SU-DHL-6 (cell line): ENCODE data around the gene HS6ST3.

Experiments
- H2AFZ ChIP-seq: fragments of 200-600 bp; sonication (generic); 2 replicates; pipeline ENCODE4 v1.6.1; 2014; ENCODE audit warnings: low read depth, mild to moderate bottlenecking, moderate library complexity, mixed read lengths, antibody characterized with exemption, low read length; ENCODE audit not compliant: severe bottlenecking
- H3F3A ChIP-seq: fragments of 200-600 bp; shearing (Covaris generic); 2 replicates; pipeline ENCODE4 v1.6.0; 2016; ENCODE audit warnings: antibody characterized with exemption, mild to moderate bottlenecking; ENCODE audit not compliant: insufficient read depth
- H3K27ac ChIP-seq: fragments of 200-600 bp; sonication (generic); 2 replicates; pipeline ENCODE4 v1.5.1; 2016; ENCODE audit warnings: low read depth, mild to moderate bottlenecking, low read length, moderate library complexity, mixed read lengths
- H3K27me3 ChIP-seq: fragments of 200-600 bp; sonication (generic), shearing (Covaris generic); 2 replicates; pipeline ENCODE4 v1.6.0; 2014; ENCODE audit warnings: mild to moderate bottlenecking, low read length
- H3K36me3 ChIP-seq: fragments of 200-600 bp; sonication (generic); 2 replicates; pipeline ENCODE4 v1.6.1; 2014; ENCODE audit warnings: mild to moderate bottlenecking, low read length, mixed read lengths
- H3K4me2 ChIP-seq: fragments of 300-600, 200-600 bp; shearing (Covaris generic), sonication (generic); 2 replicates; pipeline ENCODE4 v1.6.0; 2014; ENCODE audit warnings: low read length, low read depth, mild to moderate bottlenecking; ENCODE audit not compliant: poor library complexity, severe bottlenecking
- H3K4me3 ChIP-seq: fragments of 200-600 bp; sonication (generic); 2 replicates; pipeline ENCODE4 v1.5.1; 2014; ENCODE audit warnings: antibody characterized with exemption, low read length, mild to moderate bottlenecking, mixed read lengths; ENCODE audit not compliant: insufficient read depth, poor library complexity, severe bottlenecking
- H3K79me2 ChIP-seq: fragments of 200-600 bp; sonication (generic); 2 replicates; pipeline ENCODE4 v1.6.1; 2014; ENCODE audit warnings: mild to moderate bottlenecking, low read length, moderate library complexity; ENCODE audit not compliant: insufficient read depth
- H3K9ac ChIP-seq: fragments of 200-600 bp; sonication (generic); 2 replicates; pipeline ENCODE4 v1.7.0; 2014; ENCODE audit warnings: mild to moderate bottlenecking, low read length
- H3K9me2 ChIP-seq: fragments of 200-600 bp; sonication (generic); replicated peaks from 2 replicates; pipeline ENCODE4 v1.6.1; 2014; ENCODE audit warnings: low read length; ENCODE audit not compliant: insufficient read depth
- H3K9me3 ChIP-seq: fragments of 200-600 bp; sonication (generic); 2 replicates; pipeline ENCODE4 v1.6.1; 2014; ENCODE audit warnings: low read length, mixed read lengths; ENCODE audit not compliant: insufficient read depth
- H4K20me1 ChIP-seq: fragments of 200-600 bp; sonication (generic); 2 replicates; pipeline ENCODE4 v1.6.1; 2014; ENCODE audit warnings: low read depth, mild to moderate bottlenecking, antibody characterized with exemption, low read length, moderate library complexity, mixed read lengths
- EZH2phosphoT487 ChIP-seq: fragments of 200-600 bp; sonication (generic), shearing (Covaris generic); conservative IDR thresholded peaks from 2 replicates; pipeline ENCODE4 v1.6.1; 2018; ENCODE audit warnings: mild to moderate bottlenecking, antibody characterized with exemption, low read length, moderate library complexity, mixed read lengths
- TF ChIP-seq, protein P1 (sequence below): fragments of 200-600 bp; sonication (generic); IDR thresholded peaks from one replicate; pipeline ENCODE4 v1.5.1; 2017; ENCODE audit warnings: antibody characterized with exemption, mild to moderate bottlenecking, low read length, moderate library complexity; ENCODE audit not compliant: insufficient read depth, poor library complexity, severe bottlenecking

Gene HS6ST3

DNA sequence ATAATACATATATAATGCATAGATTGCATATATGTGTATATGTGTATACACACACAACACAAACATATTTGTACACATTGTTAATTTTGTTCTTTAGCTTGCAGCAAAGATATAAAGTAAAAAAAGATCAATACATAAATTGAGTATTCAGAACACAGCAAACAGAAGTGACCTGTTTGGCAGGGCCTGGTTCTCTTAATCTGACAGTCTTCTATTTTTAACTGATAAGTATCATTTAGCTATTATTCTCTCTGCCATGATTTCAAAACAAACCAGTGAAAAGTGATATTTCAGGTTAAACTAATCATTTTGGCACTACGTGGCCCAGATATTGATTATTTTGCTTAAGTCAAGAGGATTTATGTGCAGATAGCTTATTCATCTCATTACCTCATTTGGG is 595.0 kb downstream of the HS6ST3 start:
- no peak overlapping the region for H3K27ac ChIP-seq
- no peaks in the 10 kb centered on the region for H3K79me2 ChIP-seq
- no peaks in the 10 kb centered on the region for H3F3A ChIP-seq
- no peak overlapping the region for H2AFZ ChIP-seq
- no peaks in the 10 kb centered on the region for H3K27me3 ChIP-seq
- H3K9me3 ChIP-seq, result no peaks in the 10 kb centered on the region
- no peak overlapping the region for H3K9ac ChIP-seq
- no peaks in the 10 kb centered on the region for H4K20me1 ChIP-seq
- H3K4me3 ChIP-seq, result no peak overlapping the region
- TF ChIP-seq, protein P1, sequence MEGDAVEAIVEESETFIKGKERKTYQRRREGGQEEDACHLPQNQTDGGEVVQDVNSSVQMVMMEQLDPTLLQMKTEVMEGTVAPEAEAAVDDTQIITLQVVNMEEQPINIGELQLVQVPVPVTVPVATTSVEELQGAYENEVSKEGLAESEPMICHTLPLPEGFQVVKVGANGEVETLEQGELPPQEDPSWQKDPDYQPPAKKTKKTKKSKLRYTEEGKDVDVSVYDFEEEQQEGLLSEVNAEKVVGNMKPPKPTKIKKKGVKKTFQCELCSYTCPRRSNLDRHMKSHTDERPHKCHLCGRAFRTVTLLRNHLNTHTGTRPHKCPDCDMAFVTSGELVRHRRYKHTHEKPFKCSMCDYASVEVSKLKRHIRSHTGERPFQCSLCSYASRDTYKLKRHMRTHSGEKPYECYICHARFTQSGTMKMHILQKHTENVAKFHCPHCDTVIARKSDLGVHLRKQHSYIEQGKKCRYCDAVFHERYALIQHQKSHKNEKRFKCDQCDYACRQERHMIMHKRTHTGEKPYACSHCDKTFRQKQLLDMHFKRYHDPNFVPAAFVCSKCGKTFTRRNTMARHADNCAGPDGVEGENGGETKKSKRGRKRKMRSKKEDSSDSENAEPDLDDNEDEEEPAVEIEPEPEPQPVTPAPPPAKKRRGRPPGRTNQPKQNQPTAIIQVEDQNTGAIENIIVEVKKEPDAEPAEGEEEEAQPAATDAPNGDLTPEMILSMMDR, result no peak
- no peak for TF ChIP-seq EZH2phosphoT487
- H3K4me2 ChIP-seq, result no peak overlapping the region
- H3K36me3 ChIP-seq, result no peaks in the 10 kb centered on the region
- no peaks in the 10 kb centered on the region for H3K9me2 ChIP-seq

DNA sequence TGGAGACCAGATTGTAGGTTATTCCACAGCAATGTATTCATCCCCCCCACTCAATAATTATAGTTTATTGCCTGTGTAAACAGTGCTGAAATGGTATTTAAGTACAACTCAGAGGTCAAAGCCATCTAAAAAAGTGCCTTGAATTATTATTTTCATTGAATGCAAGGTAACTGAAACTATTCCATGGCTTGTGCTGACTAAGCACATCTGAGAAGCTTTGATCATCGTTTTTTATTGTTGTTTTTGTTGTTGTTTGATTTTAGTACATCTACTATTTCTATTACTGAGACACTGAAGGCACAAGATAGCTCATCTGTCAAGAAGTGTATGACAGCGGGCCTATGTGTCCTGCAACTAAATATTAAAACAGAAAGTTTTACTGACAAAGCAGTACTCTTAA is 596.4 kb downstream of the HS6ST3 start:
- no peaks in the 10 kb centered on the region for H3K9me2 ChIP-seq
- no peaks in the 10 kb centered on the region for H3K79me2 ChIP-seq
- no peaks in the 10 kb centered on the region for H3K9me3 ChIP-seq
- no peak overlapping the region for H3K9ac ChIP-seq
- no peak overlapping the region for H3K27ac ChIP-seq
- no peak overlapping the region for H3K4me3 ChIP-seq
- TF ChIP-seq EZH2phosphoT487, result no peak
- TF ChIP-seq, protein P1, result no peak
- no peaks in the 10 kb centered on the region for H4K20me1 ChIP-seq
- no peaks in the 10 kb centered on the region for H3K27me3 ChIP-seq
- no peak overlapping the region for H2AFZ ChIP-seq
- H3F3A ChIP-seq, result no peaks in the 10 kb centered on the region
- H3K36me3 ChIP-seq, result no peaks in the 10 kb centered on the region
- no peak overlapping the region for H3K4me2 ChIP-seq

DNA sequence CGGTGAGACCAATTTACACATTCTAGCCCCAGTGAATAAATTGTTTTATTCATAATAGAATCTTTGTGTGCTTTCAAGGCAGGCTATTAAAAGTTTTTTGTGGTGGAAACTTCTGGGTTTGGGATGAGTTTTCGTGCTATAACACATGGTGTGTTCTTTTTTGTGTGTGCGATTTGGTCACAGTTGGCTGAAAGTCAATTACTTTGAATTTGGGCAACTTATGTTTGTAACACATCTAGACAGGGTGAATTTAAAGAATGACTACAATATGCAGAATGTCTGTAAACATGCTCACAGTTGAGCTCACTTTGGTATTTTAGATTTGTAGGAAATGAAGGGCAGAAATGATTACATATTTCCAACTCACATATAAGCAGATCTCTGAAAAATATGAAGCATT is 597.3 kb downstream of the HS6ST3 start:
- TF ChIP-seq, protein P1, result no peak
- no peak for TF ChIP-seq EZH2phosphoT487
- H3F3A ChIP-seq, result no peaks in the 10 kb centered on the region
- H4K20me1 ChIP-seq, result no peaks in the 10 kb centered on the region
- no peaks in the 10 kb centered on the region for H3K9me3 ChIP-seq
- no peak overlapping the region for H3K4me3 ChIP-seq
- no peaks in the 10 kb centered on the region for H3K27me3 ChIP-seq
- no peaks in the 10 kb centered on the region for H3K9me2 ChIP-seq
- no peak overlapping the region for H3K9ac ChIP-seq
- no peak overlapping the region for H3K27ac ChIP-seq
- no peak overlapping the region for H3K4me2 ChIP-seq
- no peaks in the 10 kb centered on the region for H3K36me3 ChIP-seq
- no peak overlapping the region for H2AFZ ChIP-seq
- H3K79me2 ChIP-seq, result no peaks in the 10 kb centered on the region
